Measurements from ENCODE around the gene EHHADH. TPM values are rescaled to one million over a fixed set of nuclear protein-coding genes. Genes with fewer than 3 reads are reported as not detected.

The EHHADH gene
- total and polyA plus RNA-seq, 9 of the 15 experiments (the other 6 are each of a cell fraction or from before 2014, with no cell fraction given), result 3.6 to 6.4 (median 5.4) TPM

DNA sequence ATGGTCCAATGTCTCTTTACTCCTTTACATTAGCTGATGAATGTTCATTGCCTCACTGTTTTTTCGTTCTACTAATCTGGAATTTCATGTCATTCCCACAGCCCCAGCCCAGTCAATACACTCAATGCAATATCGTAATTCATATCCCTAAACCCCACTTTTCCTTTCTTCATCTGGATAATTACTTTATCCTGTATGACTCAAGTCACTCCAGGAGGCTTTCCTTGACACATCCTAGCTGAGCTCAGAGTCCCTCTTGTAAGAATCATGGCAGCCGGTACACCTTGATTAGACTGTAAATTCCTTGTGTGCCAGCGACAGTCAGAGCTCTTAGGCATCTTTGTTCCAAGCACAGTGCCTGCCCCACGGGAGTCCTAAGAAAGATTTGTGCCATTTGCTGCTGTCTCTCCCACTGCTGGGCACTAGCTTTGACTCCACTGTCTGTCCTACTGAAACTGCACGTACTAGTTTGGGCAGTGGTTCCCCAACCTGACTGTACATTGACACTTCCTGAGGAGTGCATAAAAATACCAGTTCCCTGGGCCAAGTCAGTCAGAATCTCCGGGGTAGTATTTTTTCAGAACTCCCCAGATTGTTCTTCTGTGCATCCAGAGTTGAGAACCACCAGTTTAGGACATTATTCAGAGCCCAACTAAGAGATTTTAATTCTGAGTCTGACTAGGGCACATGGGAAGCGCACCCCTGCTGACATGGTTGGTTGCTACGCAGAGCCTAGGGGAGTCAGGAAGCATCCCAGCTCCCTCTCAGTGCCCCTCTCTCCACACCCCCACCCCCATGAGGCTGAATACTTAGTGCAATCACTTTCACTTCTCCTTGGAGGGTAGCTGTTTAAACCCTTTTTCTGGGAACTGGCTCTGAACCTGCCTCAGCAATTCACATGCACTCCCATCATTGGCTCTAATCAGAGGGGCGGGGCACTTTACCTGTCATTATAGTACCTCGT is 81.5 kb downstream of the EHHADH start (continued):
- TF ChIP-seq SIX5 (IDR thresholded peaks at IDR 0.05; ENCODE audit: borderline replicate concordance in 1 of 2, insufficient read depth in 1 of 2, low read depth in 1 of 2, low read length in 2 of 2) (no peak), ARID3A (IDR thresholded peaks at IDR 0.05; ENCODE audit: borderline replicate concordance, low read depth, low read length) (no peak), ZNF354B (CRISPR knock-in tag; IDR thresholded peaks at IDR 0.05) (no peak)

DNA sequence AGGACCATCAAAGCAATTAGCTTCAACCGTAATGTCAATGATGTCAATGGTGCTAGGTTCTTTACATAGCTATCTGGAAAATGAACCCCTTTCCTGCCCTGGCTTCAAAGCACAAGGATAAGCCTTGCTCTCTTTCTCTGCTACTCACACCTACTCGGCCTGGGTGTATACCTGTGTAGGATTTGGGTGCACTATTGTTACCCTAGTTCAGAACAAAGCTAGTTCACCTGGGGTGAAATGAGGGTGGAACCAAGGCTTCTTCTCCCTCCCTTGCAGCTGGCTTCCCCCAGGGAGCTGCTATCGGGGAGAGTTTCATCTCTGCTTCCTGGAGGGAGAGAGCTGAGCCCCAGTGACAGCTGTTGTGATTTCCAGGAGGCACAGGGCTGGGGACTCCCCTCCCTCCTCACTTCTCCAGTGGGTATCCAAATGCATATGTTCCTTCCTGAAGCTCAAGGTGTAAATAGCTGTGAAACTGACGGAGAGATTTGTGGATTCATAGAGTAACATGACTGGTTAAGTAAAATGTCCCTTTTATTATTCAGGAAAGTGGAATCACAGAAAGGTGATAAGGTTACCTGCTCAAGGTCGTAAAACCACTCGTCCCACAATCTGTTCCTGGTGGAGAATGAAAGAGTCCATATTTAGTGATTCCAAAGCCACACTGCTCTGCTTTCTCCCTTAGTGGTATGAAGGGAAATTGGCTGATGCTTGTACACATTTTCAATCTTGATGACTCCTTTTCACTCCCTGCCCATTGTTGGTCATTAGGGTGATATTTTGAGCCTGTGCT is 89.2 kb downstream of the EHHADH start:
- H3K27me3 ChIP-seq (ENCODE audit: control insufficient read depth in 2 of 2, insufficient read depth in 2 of 2, low read length in 2 of 2), result peaks cover 11 to 37% of the 10 kb centered on the region in 2 experiments
- H3K9me3 ChIP-seq (replicated peaks; ENCODE audit: control insufficient read depth, insufficient read depth, low read depth, low read length), result no peaks in the 10 kb centered on the region
- H2AFZ ChIP-seq (ENCODE audit: low read depth, low read length), result no peak overlapping the region
- intact Hi-C loops (cut with micrococcal nuclease), result no loop called here
- H3K4me3 ChIP-seq, result no peak overlapping the region
- H3K9me1 ChIP-seq (ENCODE audit: control insufficient read depth, insufficient read depth, low read length), result no peaks in the 10 kb centered on the region
- no peak for TF ChIP-seq KDM4B (IDR thresholded peaks at IDR 0.05; ENCODE audit: borderline replicate concordance in 2 of 2, low read depth in 1 of 2)
- TF ChIP-seq OTX1 (CRISPR knock-in tag; IDR thresholded peaks at IDR 0.05), result no peak
- TF ChIP-seq ZKSCAN8 (CRISPR knock-in tag; IDR thresholded peaks at IDR 0.05), result no peak
- TF ChIP-seq CREB3 (tag; conservative IDR thresholded peaks at IDR 0.05; ENCODE audit: low read depth), result no peak
- ATAC-seq, result no peak
- H3K9ac ChIP-seq (ENCODE audit: insufficient read depth in 1 of 2, low read depth in 2 of 2, low read length in 2 of 2), result no peak overlapping the region
- no peaks in the 10 kb centered on the region for H3K4me1 ChIP-seq (replicated peaks in 1 of 2; ENCODE audit: control insufficient read depth in 2 of 2, insufficient read depth in 2 of 2, low read length in 2 of 2)
- no peak overlapping the region for H3K27ac ChIP-seq (ENCODE audit: extremely low read depth, low read depth, low read length)
- no peak overlapping the region for H3K4me2 ChIP-seq (ENCODE audit: insufficient read depth, low read length)
- H4K20me1 ChIP-seq (replicated peaks; ENCODE audit: control insufficient read depth, insufficient read depth, low read length), result no peaks in the 10 kb centered on the region
- H3K36me3 ChIP-seq (ENCODE audit: control insufficient read depth, insufficient read depth, low read length), result no peaks in the 10 kb centered on the region
- FAIRE-seq, result no peak
- CTCF ChIA-PET (ENCODE audit: low intra/inter-chr PET ratio), result no interaction called here
- in situ Hi-C loops (cut with MboI), result no loop called here
- WGBS (ENCODE audit: insufficient coverage, low coverage, missing lambda C conversion rate), result 2% methylated on average over 6 of the region's 6 CpGs
- no peaks in the 10 kb centered on the region for H3K79me2 ChIP-seq (ENCODE audit: control insufficient read depth, insufficient read depth, low read length)
- BruUV-seq (replicated peaks), result no TSS peak
- DNase-seq (ENCODE audit: extremely low read depth in 1 of 4, low spot score in 3 of 4), result no peak
- POLR2A ChIA-PET, result interaction anchor here (0.6 to 2.8 kb wide), 3 partner anchors 15 to 777 kb away, joined by 3 to 11 read pairs (median 5); no protein-coding TSS in a partner anchor

Data from K562 (cell line).